Activated CD8-positive, alpha-beta T cell treated with anti-CD3 and anti-CD28 coated beads, Interleukin-2, amount 10 ng/mL, durations not matched to agents 7 days and 5 days (primary cell): ENCODE results near the gene SMOC2. TPM values are rescaled to one million over a fixed set of nuclear protein-coding genes. Genes with fewer than 3 reads are reported as not detected.

Experiments used
- ATAC-seq: fragments of 150-1000 bp; cut with Tn5 transposase; one replicate; pipeline ENCODE4 v1.10.0; 2021; ENCODE audit warnings: moderate library complexity
- CTCF ChIA-PET: fragments of 350-600 bp; sonication (Branson Sonifier 250); formaldehyde crosslinking; loops from one replicate; lab custom pipeline; 2021; ENCODE audit warnings: antibody characterized with exemption; lab: Charles Lee
- POLR2A ChIA-PET: fragments of 350-600 bp; sonication (Branson Sonifier 250); formaldehyde crosslinking; loops from one replicate; lab custom pipeline; 2021; ENCODE audit warnings: antibody characterized with exemption; lab: Charles Lee
- DNase-seq: peaks from one replicate; pipeline ENCODE4 v3.0.0-alpha.2; 2020
- H3K27ac Mint-ChIP-seq: one replicate; pipeline ENCODE4 v1.8.0; 2021; ENCODE audit warnings: mild to moderate bottlenecking, mixed read lengths
- H3K27me3 Mint-ChIP-seq: one replicate; pipeline ENCODE4 v1.8.0; 2021; ENCODE audit warnings: low read depth, mixed read lengths
- H3K36me3 Mint-ChIP-seq: one replicate; pipeline ENCODE4 v1.8.0; 2021; ENCODE audit warnings: low read depth, mixed read lengths
- H3K4me1 Mint-ChIP-seq: one replicate; pipeline ENCODE4 v1.8.0; 2021; ENCODE audit warnings: low read depth, mixed read lengths
- H3K4me3 Mint-ChIP-seq: one replicate; pipeline ENCODE4 v1.8.0; 2021; ENCODE audit warnings: mild to moderate bottlenecking, mixed read lengths
- H3K9me3 Mint-ChIP-seq: one replicate; pipeline ENCODE4 v1.8.0; 2022; ENCODE audit warnings: mixed read lengths; ENCODE audit not compliant: insufficient read depth
- total RNA-seq, 2 experiments: library from RNA; stranded (reverse); gene quantifications; one replicate each; pipeline ENCODE4 v1.2.3, GENCODE V29; 2021

Gene SMOC2
- total RNA-seq, 2 experiments from 2014 or later = not detected

GRCh38 chr6:168623736-168624135, 182.8 kb downstream of the SMOC2 start:
- no peaks in the 10 kb centered on the region for H3K27me3 Mint-ChIP-seq
- H3K4me1 Mint-ChIP-seq = peaks cover 10% of the 10 kb centered on the region
- POLR2A ChIA-PET = no interaction called here
- no peak overlapping the region for H3K27ac Mint-ChIP-seq
- H3K4me3 Mint-ChIP-seq = no peak overlapping the region
- CTCF ChIA-PET = no interaction called here
- DNase-seq = no peak
- H3K36me3 Mint-ChIP-seq = no peaks in the 10 kb centered on the region
- ATAC-seq = no peak
- peaks cover 7% of the 10 kb centered on the region for H3K9me3 Mint-ChIP-seq

GRCh38 chr6:168624540-168624939, 183.6 kb downstream of the SMOC2 start:
- H3K9me3 Mint-ChIP-seq = peaks cover 7% of the 10 kb centered on the region
- H3K4me3 Mint-ChIP-seq = no peak overlapping the region
- POLR2A ChIA-PET = no interaction called here
- H3K36me3 Mint-ChIP-seq = no peaks in the 10 kb centered on the region
- CTCF ChIA-PET = no interaction called here
- no peak overlapping the region for H3K27ac Mint-ChIP-seq
- DNase-seq (no peak), ATAC-seq (no peak)
- H3K27me3 Mint-ChIP-seq = no peaks in the 10 kb centered on the region
- H3K4me1 Mint-ChIP-seq = peaks cover 5% of the 10 kb centered on the region

GRCh38 chr6:168624948-168625347, 184.0 kb downstream of the SMOC2 start:
- CTCF ChIA-PET = no interaction called here
- no peak overlapping the region for H3K27ac Mint-ChIP-seq
- H3K36me3 Mint-ChIP-seq = no peaks in the 10 kb centered on the region
- peaks cover 7% of the 10 kb centered on the region for H3K9me3 Mint-ChIP-seq
- peaks cover 1% of the 10 kb centered on the region for H3K4me1 Mint-ChIP-seq
- H3K27me3 Mint-ChIP-seq = no peaks in the 10 kb centered on the region
- no peak overlapping the region for H3K4me3 Mint-ChIP-seq
- POLR2A ChIA-PET = no interaction called here
- DNase-seq (no peak), ATAC-seq (no peak)

- ChIA-PET POLR2A (interaction anchor here (0.6 kb wide), 1 partner anchor 162 kb away, joined by 3 read pairs; no protein-coding TSS in a partner anchor), CTCF (no interaction called here)
- Mint-ChIP-seq H3K9me3 (peaks cover 7% of the 10 kb centered on the region), H3K27me3 (no peaks in the 10 kb centered on the region), H3K36me3 (no peaks in the 10 kb centered on the region), H3K27ac (no peak overlapping the region), H3K4me1 (no peaks in the 10 kb centered on the region), H3K4me3 (no peak overlapping the region)
- no peak for ATAC-seq
- DNase-seq = no peak
Observed at GRCh38 chr6:168625602-168626001, 184.6 kb downstream of the SMOC2 start.

GRCh38 chr6:168626046-168626602, 185.1 kb downstream of the SMOC2 start:
- POLR2A ChIA-PET = no interaction called here
- ATAC-seq (no peak), DNase-seq (no peak)
- H3K9me3 Mint-ChIP-seq = peaks cover 6% of the 10 kb centered on the region
- H3K27me3 Mint-ChIP-seq = no peaks in the 10 kb centered on the region
- H3K4me3 Mint-ChIP-seq = no peak overlapping the region
- no peaks in the 10 kb centered on the region for H3K36me3 Mint-ChIP-seq
- H3K27ac Mint-ChIP-seq = no peak overlapping the region
- no peaks in the 10 kb centered on the region for H3K4me1 Mint-ChIP-seq
- CTCF ChIA-PET = no interaction called here

DNA sequence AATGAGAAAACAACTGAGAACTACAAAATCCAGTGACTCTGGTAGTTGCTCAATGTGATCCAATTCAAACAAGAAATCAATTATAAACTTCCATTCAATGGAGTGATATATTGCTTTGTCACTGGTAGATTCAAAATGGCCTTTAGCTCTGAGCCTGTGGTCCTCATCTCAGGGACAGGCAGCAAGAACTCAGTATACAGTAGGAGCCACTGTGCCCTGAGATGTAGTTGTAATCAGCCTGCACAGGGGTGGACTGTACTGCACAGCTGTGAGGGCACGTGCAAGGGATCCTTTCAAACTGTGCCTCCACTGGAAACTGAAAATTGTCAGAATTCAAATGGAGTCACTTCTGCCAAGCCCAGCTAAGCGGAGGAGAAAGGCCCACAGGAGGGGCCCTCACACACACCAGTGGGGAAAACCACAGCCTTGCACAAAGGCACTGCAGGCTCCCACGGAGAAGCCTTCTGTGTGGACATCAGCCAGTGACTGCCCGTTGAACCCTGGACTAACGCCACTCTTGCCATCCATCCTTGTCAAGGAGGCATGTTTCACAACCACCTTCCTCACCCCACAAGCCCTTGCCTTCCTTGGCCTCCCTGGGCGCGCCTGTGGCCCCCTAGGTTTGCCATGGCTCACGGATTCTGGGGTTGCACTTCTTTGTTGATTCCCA, 186.7 kb downstream of the SMOC2 start:
- Mint-ChIP-seq H3K36me3 (no peaks in the 10 kb centered on the region), H3K4me1 (no peaks in the 10 kb centered on the region), H3K27ac (no peak overlapping the region), H3K27me3 (no peaks in the 10 kb centered on the region), H3K4me3 (no peak overlapping the region), H3K9me3 (no peaks in the 10 kb centered on the region)
- no peak for ATAC-seq
- DNase-seq = no peak
- ChIA-PET CTCF (no interaction called here), POLR2A (no interaction called here)

DNA sequence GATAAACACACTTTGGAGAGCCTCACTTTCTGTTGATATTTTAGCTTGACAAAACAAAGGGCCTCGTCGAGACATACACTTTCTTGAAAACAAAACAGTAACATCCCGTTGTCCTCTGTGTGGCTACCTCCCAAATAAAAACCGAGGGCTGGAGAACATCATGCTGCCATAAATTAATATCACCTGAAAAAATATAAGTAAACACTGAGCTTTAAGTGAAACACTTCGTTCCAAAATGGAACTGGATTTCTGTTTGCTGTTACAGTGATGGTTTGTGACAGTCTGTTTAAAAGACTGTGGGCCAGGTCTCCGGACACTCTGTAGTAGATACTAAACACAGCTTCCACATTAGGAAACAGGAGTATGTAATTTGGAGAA, 187.2 kb downstream of the SMOC2 start:
- POLR2A ChIA-PET = no interaction called here
- no peak overlapping the region for H3K4me3 Mint-ChIP-seq
- H3K27ac Mint-ChIP-seq = no peak overlapping the region
- no peaks in the 10 kb centered on the region for H3K27me3 Mint-ChIP-seq
- no peaks in the 10 kb centered on the region for H3K9me3 Mint-ChIP-seq
- no peaks in the 10 kb centered on the region for H3K4me1 Mint-ChIP-seq
- DNase-seq (no peak), ATAC-seq (no peak)
- CTCF ChIA-PET = no interaction called here
- no peaks in the 10 kb centered on the region for H3K36me3 Mint-ChIP-seq

- ChIA-PET POLR2A (no interaction called here), CTCF (no interaction called here)
- ATAC-seq (no peak), DNase-seq (no peak)
- no peaks in the 10 kb centered on the region for H3K9me3 Mint-ChIP-seq
- no peaks in the 10 kb centered on the region for H3K36me3 Mint-ChIP-seq
- no peak overlapping the region for H3K27ac Mint-ChIP-seq
- H3K4me1 Mint-ChIP-seq = no peaks in the 10 kb centered on the region
- H3K27me3 Mint-ChIP-seq = no peaks in the 10 kb centered on the region
- no peak overlapping the region for H3K4me3 Mint-ChIP-seq
Observed at GRCh38 chr6:168628732-168629245, 187.8 kb downstream of the SMOC2 start.

GRCh38 chr6:168631564-168631963, 190.6 kb downstream of the SMOC2 start:
- Mint-ChIP-seq H3K27ac (no peak overlapping the region), H3K9me3 (no peaks in the 10 kb centered on the region), H3K4me3 (no peak overlapping the region), H3K4me1 (no peaks in the 10 kb centered on the region), H3K36me3 (no peaks in the 10 kb centered on the region), H3K27me3 (no peaks in the 10 kb centered on the region)
- ChIA-PET CTCF (no interaction called here), POLR2A (no interaction called here)
- DNase-seq (no peak), ATAC-seq (no peak)

DNA sequence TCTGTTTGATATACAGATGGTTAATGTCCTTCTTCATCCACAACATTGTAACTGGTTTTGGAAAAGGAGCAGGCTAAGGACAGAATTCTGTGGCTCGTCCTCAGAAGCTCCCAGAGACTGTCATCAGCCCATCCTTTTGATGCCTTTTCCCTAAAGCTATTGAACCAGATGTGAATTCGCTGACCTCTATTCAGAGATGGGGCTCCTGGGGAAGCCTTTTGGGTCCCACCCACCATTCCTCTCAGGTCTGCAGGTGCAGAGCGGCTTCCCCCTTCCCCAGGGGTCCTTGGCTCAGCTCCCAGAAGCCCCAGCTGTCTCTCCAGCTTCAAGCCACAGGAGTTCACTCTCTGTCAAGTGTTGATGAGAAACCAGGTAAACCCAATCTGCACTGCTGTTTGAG, 191.7 kb downstream of the SMOC2 start:
- no peak for ATAC-seq
- POLR2A ChIA-PET = no interaction called here
- CTCF ChIA-PET = no interaction called here
- Mint-ChIP-seq H3K4me1 (no peaks in the 10 kb centered on the region), H3K36me3 (no peaks in the 10 kb centered on the region), H3K27me3 (no peaks in the 10 kb centered on the region), H3K9me3 (no peaks in the 10 kb centered on the region), H3K4me3 (no peak overlapping the region), H3K27ac (no peak overlapping the region)
- no peak for DNase-seq

DNA sequence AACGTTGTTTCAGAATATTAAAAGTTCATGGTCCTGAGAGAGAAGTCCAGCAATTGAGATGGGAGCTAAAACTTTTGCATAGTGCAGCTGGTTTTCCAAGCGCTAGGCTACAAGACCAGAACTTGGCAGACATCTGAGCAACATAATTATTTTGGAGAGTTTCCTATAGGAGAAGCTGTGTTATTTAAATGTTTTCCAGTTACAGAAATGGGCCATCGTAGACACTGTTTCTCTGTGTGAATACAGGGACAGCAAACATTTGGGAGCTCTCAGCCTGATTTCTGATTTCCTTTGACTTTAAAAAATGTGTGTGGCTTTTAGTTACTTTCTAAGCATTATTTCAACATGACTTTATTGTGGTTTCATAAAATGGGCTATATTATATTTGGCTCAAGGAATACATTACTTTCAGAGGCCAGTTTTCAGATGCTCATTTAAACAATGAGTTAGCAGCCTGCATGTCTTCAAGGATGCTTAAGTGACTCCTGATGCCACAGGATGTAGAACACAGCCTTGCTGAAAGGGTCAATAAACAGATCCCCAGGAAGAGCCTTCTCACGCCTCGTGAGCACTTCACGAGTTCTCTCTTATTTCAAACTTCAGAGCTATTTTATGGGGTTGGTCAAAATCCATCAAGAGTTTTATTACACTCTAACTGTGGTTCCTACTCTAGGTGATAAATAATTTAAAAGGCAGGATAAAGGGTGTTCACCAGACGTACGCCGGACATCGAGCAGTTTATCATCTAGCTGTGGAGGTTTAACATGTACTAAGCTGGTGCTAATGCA, 193.8 kb downstream of the SMOC2 start:
- no peak overlapping the region for H3K4me3 Mint-ChIP-seq
- ATAC-seq (no peak), DNase-seq (no peak)
- no peaks in the 10 kb centered on the region for H3K36me3 Mint-ChIP-seq
- no peak overlapping the region for H3K27ac Mint-ChIP-seq
- no peaks in the 10 kb centered on the region for H3K27me3 Mint-ChIP-seq
- no peaks in the 10 kb centered on the region for H3K9me3 Mint-ChIP-seq
- no peaks in the 10 kb centered on the region for H3K4me1 Mint-ChIP-seq
- POLR2A ChIA-PET = no interaction called here
- CTCF ChIA-PET = no interaction called here
